ENCODE measurements around the gene UNC13D. TPM values are rescaled to one million over a fixed set of nuclear protein-coding genes. Genes with fewer than 3 reads are reported as not detected.
"Not testable (repeated sequence)": the region's sequence is repeated elsewhere in the genome, so short reads cannot be mapped to it uniquely, and the experiment has no call there.

The UNC13D gene
- total RNA-seq, 2 experiments from 2014 or later: 161 to 182 TPM

GRCh38 chr17:75872434-75873351, 28.5 kb upstream of the UNC13D start:
- H3K4me3 Mint-ChIP-seq: peak overlapping the region; percentile 45
- POLR2A ChIA-PET: no interaction called here
- H3K36me3 Mint-ChIP-seq (ENCODE audit: low read depth): peaks cover 17% of the 10 kb centered on the region
- H3K27me3 Mint-ChIP-seq: no peaks in the 10 kb centered on the region
- H3K4me1 Mint-ChIP-seq: peaks cover 38% of the 10 kb centered on the region
- H3K27ac Mint-ChIP-seq: peak overlapping the region; percentile 97
- DNase-seq: peak; percentile 88
- CTCF ChIA-PET: interaction anchor here (0.6 to 2.4 kb wide), 8 partner anchors 8 to 237 kb away, joined by 3 to 15 read pairs (median 5); partner anchors contain the start of gene WBP2
- no peaks in the 10 kb centered on the region for H3K9me3 Mint-ChIP-seq

GRCh38 chr17:75870228-75870627, 26.0 kb upstream of the UNC13D start:
- H3K27me3 Mint-ChIP-seq; H3K27ac Mint-ChIP-seq; DNase-seq; H3K9me3 Mint-ChIP-seq; H3K4me3 Mint-ChIP-seq; POLR2A ChIA-PET; H3K36me3 Mint-ChIP-seq (ENCODE audit: low read depth): not testable (repeated sequence)
- CTCF ChIA-PET: interaction anchor here (1.1 to 1.2 kb wide), 2 partner anchors 9 to 22 kb away, joined by 3 read pairs; no protein-coding TSS in a partner anchor
- H3K4me1 Mint-ChIP-seq: peaks cover 34% of the 10 kb centered on the region

GRCh38 chr17:75869282-75870141, 25.3 kb upstream of the UNC13D start:
- Mint-ChIP-seq H3K36me3 (ENCODE audit: low read depth) (peaks cover 7% of the 10 kb centered on the region), H3K27me3 (no peaks in the 10 kb centered on the region), H3K27ac (peak overlapping the region; percentile 25), H3K9me3 (no peaks in the 10 kb centered on the region), H3K4me1 (peaks cover 38% of the 10 kb centered on the region), H3K4me3 (no peak overlapping the region)
- no peak for DNase-seq
- ChIA-PET POLR2A (no interaction called here), CTCF (interaction anchor here (0.6 to 1.3 kb wide), 3 partner anchors 8 to 35 kb away, joined by 3 to 4 read pairs (median 3); partner anchors contain the start of gene MRPL38)

GRCh38 chr17:75868730-75869281, 24.6 kb upstream of the UNC13D start:
- POLR2A ChIA-PET; H3K9me3 Mint-ChIP-seq; H3K36me3 Mint-ChIP-seq (ENCODE audit: low read depth); DNase-seq; H3K4me3 Mint-ChIP-seq; H3K27me3 Mint-ChIP-seq: not testable (repeated sequence)
- Mint-ChIP-seq H3K4me1 (peaks cover 40% of the 10 kb centered on the region), H3K27ac (peak overlapping the region; percentile 33)
- CTCF ChIA-PET: interaction anchor here (1.3 to 2.3 kb wide), 3 partner anchors 9 to 36 kb away, joined by 3 to 9 read pairs (median 6); partner anchors contain the start of genes MRPL38 and WBP2

- Mint-ChIP-seq H3K4me1 (peaks cover 29% of the 10 kb centered on the region), H3K27ac (peak overlapping the region; percentile 92)
- H3K27me3 Mint-ChIP-seq; H3K9me3 Mint-ChIP-seq; DNase-seq; H3K4me3 Mint-ChIP-seq; H3K36me3 Mint-ChIP-seq (ENCODE audit: low read depth): not testable (repeated sequence)
- ChIA-PET CTCF (interaction anchor here (1.0 to 1.9 kb wide), 7 partner anchors 10 to 139 kb away, joined by 3 to 14 read pairs (median 4); partner anchors contain the start of genes TRIM47, TRIM65 and WBP2), POLR2A (interaction anchor here (0.7 kb wide), 1 partner anchor 86 kb away, joined by 4 read pairs; no protein-coding TSS in a partner anchor)
Observed at GRCh38 chr17:75865404-75866188, 21.4 kb upstream of the UNC13D start.

- not testable (repeated sequence) for H3K9me3 Mint-ChIP-seq; H3K36me3 Mint-ChIP-seq (ENCODE audit: low read depth); DNase-seq; H3K27me3 Mint-ChIP-seq
- POLR2A ChIA-PET: interaction anchor here (0.7 kb wide), 1 partner anchor 86 kb away, joined by 4 read pairs; no protein-coding TSS in a partner anchor
- CTCF ChIA-PET: interaction anchor here (0.6 to 1.9 kb wide), 8 partner anchors 10 to 140 kb away, joined by 3 to 14 read pairs (median 4); partner anchors contain the start of genes TRIM47, TRIM65 and WBP2
- peak overlapping the region; percentile 18 for H3K4me3 Mint-ChIP-seq
- H3K4me1 Mint-ChIP-seq: peaks cover 29% of the 10 kb centered on the region
- peak overlapping the region; percentile 92 for H3K27ac Mint-ChIP-seq
Observed at GRCh38 chr17:75864887-75865286, 20.7 kb upstream of the UNC13D start.

GRCh38 chr17:75864448-75864871, 20.3 kb upstream of the UNC13D start:
- POLR2A ChIA-PET: interaction anchor here (0.7 kb wide), 1 partner anchor 85 kb away, joined by 4 read pairs; no protein-coding TSS in a partner anchor
- Mint-ChIP-seq H3K36me3 (ENCODE audit: low read depth) (no peaks in the 10 kb centered on the region), H3K4me3 (peak overlapping the region; percentile 18), H3K27ac (peak overlapping the region; percentile 92), H3K27me3 (no peaks in the 10 kb centered on the region), H3K9me3 (no peaks in the 10 kb centered on the region), H3K4me1 (peaks cover 30% of the 10 kb centered on the region)
- DNase-seq: peak; percentile 73
- CTCF ChIA-PET: interaction anchor here (0.6 to 1.9 kb wide), 8 partner anchors 9 to 140 kb away, joined by 3 to 14 read pairs (median 4); partner anchors contain the start of genes TRIM47, TRIM65 and WBP2

- ChIA-PET POLR2A (no interaction called here), CTCF (interaction anchor here (0.6 to 4.0 kb wide), 18 partner anchors 8 to 119 kb away, joined by 3 to 22 read pairs (median 5); partner anchors contain the start of genes TRIM47, TRIM65 and UNC13D)
- H3K36me3 Mint-ChIP-seq (ENCODE audit: low read depth): no peaks in the 10 kb centered on the region
- no peaks in the 10 kb centered on the region for H3K9me3 Mint-ChIP-seq
- H3K27ac Mint-ChIP-seq: no peak overlapping the region
- peaks cover 45% of the 10 kb centered on the region for H3K4me1 Mint-ChIP-seq
- no peaks in the 10 kb centered on the region for H3K27me3 Mint-ChIP-seq
- H3K4me3 Mint-ChIP-seq: no peak overlapping the region
- DNase-seq: no peak
Observed at GRCh38 chr17:75861927-75862317, 17.7 kb upstream of the UNC13D start.

- not testable (repeated sequence) for DNase-seq
Observed at GRCh38 chr17:75859358-75859757, 15.2 kb upstream of the UNC13D start.

GRCh38 chr17:75856062-75856756, 12.0 kb upstream of the UNC13D start:
- ChIA-PET CTCF (interaction anchor here (0.7 to 2.9 kb wide), 14 partner anchors 9 to 158 kb away, joined by 3 to 30 read pairs (median 5); partner anchors contain the start of genes GALK1, TRIM47 and UNC13D), POLR2A (interaction anchor here (1.2 to 1.5 kb wide), 3 partner anchors 24 to 91 kb away, joined by 5 to 7 read pairs (median 5); partner anchors contain the start of gene GALK1)
- DNase-seq: peak; percentile 37
- peak overlapping the region; percentile 93 for H3K27ac Mint-ChIP-seq
- H3K4me1 Mint-ChIP-seq: peaks cover 38% of the 10 kb centered on the region
- H3K9me3 Mint-ChIP-seq: no peaks in the 10 kb centered on the region
- H3K4me3 Mint-ChIP-seq: no peak overlapping the region
- no peaks in the 10 kb centered on the region for H3K27me3 Mint-ChIP-seq
- peaks cover 4% of the 10 kb centered on the region for H3K36me3 Mint-ChIP-seq (ENCODE audit: low read depth)

More at GRCh38 chr17:75859358-75859757, 15.2 kb upstream of the UNC13D start:
- POLR2A ChIA-PET: interaction anchor here (1.0 kb wide), 1 partner anchor 79 kb away, joined by 4 read pairs; a partner anchor contains a TSS
- H3K27ac Mint-ChIP-seq; H3K36me3 Mint-ChIP-seq (ENCODE audit: low read depth); H3K27me3 Mint-ChIP-seq; H3K4me3 Mint-ChIP-seq; H3K9me3 Mint-ChIP-seq: not testable (repeated sequence)
- CTCF ChIA-PET: interaction anchor here (1.1 to 2.8 kb wide), 6 partner anchors 12 to 39 kb away, joined by 3 to 12 read pairs (median 4); partner anchors contain the start of genes TRIM47 and TRIM65
- H3K4me1 Mint-ChIP-seq: peaks cover 38% of the 10 kb centered on the region

Data from activated CD4-positive, alpha-beta T cell treated with anti-CD3 and anti-CD28 coated beads, Interleukin-2, amount 10 ng/mL, durations not matched to agents 7 days and 5 days (primary cell).